ENCODE data around the gene POU5F1.
"Not testable (repeated sequence)": the region's sequence is repeated elsewhere in the genome, so short reads cannot be mapped to it uniquely, and the experiment has no call there.

DNA sequence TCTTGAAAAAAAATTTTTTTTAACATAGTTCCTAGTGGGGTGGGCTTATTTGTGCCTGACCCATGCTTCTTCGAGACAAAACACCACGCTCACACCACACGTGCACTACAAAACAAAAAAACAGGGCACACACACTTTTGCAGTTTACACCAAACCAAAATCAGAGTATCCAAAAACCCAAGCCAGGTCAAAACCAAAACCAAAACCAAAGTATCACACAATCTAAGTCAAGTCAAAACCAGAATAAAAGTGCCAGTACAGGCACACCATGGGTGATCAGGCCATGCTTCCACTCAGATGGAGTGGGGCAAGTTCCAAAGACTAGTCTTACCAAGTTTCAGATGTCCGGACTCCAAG lies 15.2 kb upstream of the POU5F1 start:
- not testable (repeated sequence) for TF ChIP-seq CTCF (optimal IDR thresholded peaks at IDR 0.05 in 1 of 3, IDR thresholded peaks at IDR 0.05 in 1 of 3, conservative IDR thresholded peaks at IDR 0.05 in 1 of 3; ENCODE audit: extremely low read depth in 1 of 3, insufficient read depth in 2 of 3, low read length in 3 of 3); EZH2 (IDR thresholded peaks at IDR 0.05; ENCODE audit: low read length)
